DMS53 treated with DMSO at 0.1 percent for 48 hours (cell line): ENCODE measurements around the gene IL7R.
"Not testable (repeated sequence)": the region's sequence is repeated elsewhere in the genome, so short reads cannot be mapped to it uniquely, and the experiment has no call there.

Experiments
- DNase-seq: peaks from one replicate; lab custom pipeline; 2025; ENCODE audit not compliant: unreplicated experiment; lab: John Stamatoyannopoulos, UW

IL7R gene

DNA sequence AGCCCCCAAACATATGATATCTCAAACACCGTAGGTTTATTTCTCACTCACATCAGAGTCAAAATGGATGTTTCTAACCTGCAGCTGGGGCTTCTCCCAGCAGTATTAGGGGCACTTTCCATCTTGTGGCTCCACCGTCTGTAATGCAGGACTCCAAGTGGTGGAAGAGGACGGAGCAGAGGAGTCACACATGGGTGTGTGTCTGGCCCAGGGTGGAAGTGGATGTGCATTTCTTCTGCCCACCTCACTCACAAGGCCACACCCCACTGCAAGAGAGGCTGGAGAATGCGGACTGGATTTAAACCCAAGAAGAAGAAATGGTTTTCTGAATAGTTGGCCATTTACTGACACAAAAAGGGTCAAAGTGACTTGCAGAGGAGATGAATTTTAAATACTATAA, 13.9 kb downstream of the IL7R start:
- no peak for DNase-seq

DNA sequence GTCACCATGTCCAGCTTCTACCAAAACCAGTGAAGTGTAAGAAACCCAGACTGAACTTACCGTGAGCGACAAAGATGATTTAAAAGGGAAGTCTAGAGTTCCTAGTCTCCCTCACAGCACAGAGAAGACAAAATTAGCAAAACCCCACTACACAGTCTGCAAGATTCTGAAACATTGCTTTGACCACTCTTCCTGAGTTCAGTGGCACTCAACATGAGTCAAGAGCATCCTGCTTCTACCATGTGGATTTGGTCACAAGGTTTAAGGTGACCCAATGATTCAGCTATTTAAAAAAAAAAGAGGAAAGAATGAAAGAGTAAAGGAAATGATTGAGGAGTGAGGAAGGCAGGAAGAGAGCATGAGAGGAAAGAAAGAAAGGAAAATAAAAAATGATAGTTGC, 19.8 kb downstream of the IL7R start:
- DNase-seq = no peak

DNA sequence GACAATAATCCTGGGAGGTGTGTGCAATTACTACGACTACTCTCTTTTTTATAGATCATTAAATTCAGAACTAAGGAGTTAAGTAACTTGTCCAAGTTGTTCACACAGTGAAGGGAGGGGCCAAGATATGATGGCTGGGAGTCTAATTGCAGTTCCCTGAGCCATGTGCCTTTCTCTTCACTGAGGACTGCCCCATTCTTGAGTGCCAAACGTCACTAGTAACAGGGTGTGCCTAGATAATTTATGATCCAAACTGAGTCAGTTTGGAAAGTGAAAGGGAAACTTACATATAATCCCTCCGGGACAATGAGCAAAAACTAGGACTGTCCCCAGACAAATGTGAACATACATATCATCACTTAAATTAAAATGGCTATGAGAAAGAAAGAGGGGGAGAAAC, 20.2 kb downstream of the IL7R start:
- DNase-seq = no peak

DNA sequence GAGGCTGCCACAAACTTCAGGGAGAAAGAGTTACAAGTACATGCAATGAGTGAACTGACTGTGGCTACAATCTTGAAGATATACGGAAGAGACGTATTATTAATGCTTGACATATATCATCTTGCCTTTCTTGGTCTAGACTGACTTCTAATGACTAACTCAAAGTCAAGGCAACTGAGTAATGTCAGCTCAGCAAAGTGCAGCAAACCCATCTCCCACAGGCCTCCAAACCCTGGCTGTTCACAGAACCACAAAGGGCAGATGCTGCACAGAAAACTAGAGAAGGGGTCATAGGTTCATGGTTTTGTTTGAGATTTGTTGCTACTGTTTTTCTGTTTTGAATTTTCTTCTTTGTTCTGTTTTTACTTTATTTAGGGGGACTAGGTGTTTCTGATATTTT, 21.0 kb downstream of the IL7R start:
- DNase-seq = no peak

DNA sequence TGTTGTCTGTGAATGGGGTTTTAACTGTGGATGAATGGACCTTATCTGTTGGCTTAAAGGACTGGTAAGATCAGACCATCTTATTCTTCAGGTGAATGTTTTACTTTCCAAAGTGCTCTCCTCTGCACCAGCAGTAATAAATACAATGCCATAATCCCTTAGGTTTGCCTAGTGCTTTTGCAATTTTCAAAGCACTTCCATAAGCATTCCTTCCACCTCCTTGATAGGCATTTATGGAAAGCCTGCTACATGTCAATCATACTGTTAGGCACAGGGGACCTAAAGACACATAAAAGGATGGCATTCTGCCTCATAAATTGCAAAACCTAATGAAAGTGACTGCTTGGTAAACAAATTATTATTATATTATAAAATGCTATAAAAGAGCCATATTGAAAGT, 21.4 kb downstream of the IL7R start:
- no peak for DNase-seq

DNA sequence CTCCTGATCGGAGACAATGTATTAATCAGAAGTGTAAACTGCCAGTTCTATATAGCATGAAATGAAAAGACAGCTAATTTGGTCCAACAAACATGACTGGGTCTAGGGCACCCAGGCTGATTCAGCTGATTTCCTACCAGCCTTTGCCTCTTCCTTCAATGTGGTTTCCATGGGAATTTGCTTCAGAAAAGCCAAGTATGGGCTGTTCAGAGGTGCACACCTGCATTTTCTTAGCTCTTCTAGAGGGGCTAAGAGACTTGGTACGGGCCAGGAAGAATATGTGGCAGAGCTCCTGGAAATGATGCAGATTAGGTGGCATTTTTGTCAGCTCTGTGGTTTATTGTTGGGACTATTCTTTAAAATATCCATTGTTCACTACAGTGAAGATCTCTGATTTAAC, 22.4 kb downstream of the IL7R start:
- no peak for DNase-seq

DNA sequence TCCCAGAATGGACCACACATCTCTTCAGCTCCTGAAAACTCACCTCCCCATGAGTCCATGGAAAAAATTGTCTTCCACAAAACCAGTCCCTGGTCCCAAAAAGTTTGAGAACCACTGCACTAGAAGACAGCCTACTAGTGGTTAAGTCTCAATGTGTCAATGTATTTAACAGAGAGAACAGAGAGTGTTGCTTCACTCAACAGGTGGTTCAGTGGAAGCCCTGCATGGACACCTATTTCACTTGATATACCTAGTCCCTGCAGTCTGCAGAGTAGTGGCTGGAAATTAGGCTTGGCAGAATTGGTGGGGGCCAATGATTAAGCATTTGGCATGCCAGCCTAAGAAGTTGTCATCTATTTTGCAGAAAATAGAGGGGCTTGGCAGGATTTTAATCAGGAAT, 23.0 kb downstream of the IL7R start:
- no peak for DNase-seq

DNA sequence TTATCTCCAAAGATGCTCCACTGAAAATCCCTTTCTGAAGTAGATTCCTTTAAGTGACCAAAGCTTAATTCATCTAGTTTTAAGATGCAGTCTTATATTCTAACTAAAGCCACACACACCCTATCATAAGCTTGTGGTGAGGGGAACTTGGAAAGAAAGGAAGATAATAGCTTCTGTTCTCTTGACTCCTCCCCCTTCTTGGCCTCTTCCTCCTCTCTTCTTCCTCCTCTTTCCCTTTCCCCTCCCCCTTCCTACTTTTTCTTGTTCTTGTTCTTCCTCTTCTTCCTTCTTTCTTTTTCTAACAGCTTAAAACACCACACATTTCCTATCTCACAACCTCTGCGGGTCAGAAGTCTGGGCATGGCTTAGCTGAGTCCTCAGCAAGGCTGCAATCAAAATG, 23.5 kb downstream of the IL7R start:
- DNase-seq = no peak

DNA sequence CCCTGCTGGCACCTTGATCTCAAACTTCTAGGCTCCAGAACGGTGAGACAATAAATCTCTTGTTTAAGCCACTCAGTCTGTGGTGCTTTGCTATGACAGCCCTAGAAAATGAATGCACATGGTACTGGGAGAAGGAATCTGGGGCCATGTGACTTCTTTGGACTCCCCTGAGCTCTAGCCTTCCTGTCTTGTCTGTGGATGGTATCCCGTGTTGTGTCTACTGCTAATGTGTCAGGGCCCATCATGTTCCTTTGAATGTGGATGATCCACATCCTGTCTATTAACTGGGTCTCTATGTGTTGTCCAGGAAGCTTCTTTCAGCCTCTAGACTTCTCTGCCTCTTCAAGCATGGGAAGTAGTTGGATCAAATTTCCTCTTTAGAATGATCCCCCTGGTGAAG, 25.1 kb downstream of the IL7R start:
- DNase-seq = no peak

DNA sequence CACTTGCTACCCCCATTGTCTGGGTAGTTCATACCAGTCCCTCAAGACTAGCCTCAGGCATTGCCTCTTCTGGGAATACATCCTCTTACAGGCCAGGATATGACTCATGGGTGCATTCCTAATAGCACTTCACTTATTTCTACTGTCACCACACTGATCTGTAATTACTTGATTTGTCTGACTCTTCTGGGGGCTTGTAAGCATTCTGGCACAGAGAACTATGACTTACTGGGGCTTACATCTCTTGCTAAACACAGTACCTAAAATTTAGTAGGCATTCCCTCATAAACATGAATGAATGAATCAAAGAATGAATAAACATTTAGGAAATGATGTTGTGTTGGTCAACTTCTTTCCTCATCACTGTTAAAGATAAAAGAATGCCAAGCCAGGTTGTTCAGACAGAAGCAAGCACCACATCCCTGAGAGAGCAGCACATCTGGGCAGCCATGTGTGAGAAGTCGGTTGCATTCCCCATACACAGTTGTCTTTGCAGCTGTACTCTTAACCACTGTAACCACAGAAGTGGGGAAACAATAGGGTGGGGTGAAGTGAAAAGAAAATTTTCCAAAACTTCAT, 27.6 kb downstream of the IL7R start:
- peak; percentile 30 for DNase-seq

DNA sequence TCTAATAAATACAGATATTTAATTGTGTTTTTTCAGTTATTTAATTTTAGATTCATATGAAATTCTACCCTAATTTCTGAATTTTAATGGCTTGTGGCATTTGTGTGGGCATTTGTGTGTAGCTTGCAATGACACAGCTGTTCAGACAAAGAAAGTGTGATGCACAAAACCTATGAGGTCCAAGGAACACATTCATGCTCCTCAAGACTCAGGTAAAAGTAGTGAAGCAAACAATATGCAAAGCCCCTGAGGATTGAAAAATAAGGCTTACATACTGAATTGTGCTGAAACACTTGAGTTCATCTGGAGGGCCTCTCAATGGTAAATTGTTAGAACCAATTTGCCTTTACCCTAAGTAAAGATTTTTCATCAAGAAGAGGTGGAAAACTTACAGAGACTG, 28.1 kb downstream of the IL7R start:
- DNase-seq = no peak

DNA sequence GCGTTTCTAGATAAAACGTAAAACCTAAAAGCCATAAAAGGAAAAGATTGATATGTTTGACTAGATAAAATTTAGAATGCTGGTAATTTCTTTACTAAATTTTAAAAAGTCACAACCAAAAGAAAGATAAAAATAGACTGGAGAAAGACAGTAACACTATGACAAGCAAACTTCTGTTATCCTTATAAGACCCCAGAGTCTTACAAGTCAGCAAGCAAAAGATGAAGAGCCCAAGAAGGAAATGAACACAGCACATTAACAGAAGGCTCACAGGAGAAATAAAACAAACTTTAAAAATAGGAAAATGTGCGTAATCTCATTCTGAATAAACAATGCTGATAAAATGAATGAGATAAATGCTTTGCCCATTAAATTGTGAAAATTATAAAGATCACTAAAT, 29.7 kb downstream of the IL7R start:
- no peak for DNase-seq

DNA sequence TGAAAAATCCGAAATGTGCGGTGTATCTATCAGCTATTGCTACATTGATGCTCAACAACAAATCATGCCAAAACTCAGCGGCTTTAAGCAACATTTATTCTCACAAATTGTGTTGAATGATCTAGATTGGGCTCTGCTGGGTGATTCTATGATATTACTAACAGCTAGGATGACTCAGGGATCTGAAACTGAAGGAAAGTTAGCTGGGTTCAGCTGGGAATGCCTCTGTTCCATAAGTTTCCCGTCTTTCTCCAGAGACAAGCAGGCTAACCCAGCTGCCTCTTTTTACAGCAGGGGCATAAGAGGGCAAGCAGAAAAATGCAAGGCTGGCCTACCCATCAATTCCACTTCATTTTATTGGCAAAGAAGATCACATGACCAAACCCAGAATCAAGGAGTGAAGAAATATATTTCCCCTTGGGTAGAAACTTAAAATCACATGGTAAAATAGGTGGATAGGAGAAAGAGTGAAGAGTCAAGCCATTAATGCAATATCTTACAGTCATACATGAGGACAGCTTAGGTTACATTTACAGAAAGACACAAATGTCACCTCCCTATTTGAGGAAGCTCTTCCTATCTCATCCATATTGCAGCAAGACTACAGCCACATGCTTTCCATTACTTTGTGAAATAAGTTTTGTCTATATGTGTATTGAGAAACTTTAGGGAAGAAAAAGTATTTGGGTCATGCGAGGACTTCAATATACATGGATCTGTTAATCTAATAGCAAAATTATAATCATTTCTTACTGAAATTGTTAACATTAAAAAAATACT, 30.8 kb downstream of the IL7R start:
- DNase-seq = no peak

DNA sequence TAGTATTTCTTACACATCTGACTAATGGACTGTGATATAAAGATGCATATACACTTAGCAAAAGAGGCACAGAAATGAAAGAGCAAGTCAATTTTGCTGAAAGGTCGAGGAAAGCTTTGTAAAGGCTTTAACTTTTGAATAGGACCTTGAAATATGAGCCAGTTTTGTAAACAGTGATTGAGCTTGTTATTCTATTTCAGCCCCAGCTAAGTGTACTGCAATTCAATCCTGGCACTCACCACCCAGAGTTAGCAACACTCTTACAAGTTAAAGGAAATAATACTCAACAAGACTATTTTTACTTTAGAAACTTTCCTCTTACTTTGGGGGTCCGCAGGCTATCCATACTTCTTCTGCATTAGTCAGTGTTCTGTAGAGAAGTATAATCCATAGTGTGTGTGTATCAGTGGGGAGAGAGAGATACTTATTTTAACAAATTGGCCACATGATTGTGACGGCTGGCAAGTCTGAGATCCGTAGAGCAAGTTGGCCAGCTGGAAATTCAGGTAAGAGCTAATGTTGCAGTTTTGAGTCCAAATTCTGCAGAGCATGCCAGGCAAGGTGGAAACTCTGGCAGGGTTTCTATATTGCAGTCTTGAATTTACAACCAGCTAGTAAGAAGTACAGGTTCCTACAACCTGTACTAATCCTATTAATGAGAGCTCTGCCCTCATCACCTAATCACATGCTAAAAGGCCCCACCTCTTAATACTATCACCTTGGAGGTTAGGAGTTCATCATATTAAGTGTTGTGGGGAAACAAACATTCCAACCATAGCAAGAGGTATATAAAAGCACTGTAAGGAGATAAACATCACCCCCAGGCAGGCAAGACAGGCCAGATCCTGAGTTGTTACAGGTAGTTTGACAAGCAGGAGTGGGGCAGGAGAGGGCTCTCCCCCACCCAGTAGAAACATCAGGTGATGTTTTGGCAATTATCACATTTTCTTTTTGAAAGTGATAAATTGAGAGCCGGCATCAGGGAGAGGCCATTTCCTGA, 33.6 kb downstream of the IL7R start:
- DNase-seq = no peak

DNA sequence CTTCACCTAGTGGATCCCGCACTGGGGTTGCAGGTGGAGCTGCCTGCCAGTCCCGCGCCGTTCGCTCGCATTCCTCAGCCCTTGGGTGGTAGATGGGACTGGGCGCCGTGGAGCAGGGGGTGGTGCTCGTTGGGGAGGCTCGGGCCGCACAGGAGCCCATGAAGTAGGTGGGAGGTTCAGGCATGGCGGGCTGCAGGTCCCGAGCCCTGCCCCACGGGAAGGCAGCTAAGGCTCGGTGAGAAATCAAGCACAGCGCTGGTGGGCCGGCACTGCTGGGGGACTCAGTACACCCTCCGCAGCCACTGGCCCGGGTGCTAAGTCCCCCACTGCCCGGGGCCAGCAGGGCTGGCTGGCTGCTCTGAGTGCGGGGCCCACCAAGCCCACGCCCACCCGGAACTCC, 36.1 kb downstream of the IL7R start:
- not testable (repeated sequence) for DNase-seq

DNA sequence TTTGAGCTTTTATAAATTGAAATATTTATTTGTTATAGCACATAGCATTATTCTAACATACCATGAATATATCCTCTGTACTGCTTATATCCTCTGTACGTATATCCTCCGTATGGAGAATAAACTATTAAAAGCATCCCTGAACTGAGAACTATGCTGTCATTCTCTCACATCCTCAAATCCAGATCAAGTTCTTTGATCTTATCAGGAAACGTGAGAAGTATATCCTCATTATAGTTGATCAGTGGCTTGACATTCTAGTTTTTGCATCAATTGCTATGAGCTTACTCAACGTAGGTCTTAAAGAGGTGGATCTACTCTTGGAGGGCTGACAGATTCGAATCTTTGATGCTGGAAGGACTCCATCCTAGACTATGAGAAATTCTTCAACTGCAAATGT, 37.4 kb downstream of the IL7R start:
- no peak for DNase-seq

DNA sequence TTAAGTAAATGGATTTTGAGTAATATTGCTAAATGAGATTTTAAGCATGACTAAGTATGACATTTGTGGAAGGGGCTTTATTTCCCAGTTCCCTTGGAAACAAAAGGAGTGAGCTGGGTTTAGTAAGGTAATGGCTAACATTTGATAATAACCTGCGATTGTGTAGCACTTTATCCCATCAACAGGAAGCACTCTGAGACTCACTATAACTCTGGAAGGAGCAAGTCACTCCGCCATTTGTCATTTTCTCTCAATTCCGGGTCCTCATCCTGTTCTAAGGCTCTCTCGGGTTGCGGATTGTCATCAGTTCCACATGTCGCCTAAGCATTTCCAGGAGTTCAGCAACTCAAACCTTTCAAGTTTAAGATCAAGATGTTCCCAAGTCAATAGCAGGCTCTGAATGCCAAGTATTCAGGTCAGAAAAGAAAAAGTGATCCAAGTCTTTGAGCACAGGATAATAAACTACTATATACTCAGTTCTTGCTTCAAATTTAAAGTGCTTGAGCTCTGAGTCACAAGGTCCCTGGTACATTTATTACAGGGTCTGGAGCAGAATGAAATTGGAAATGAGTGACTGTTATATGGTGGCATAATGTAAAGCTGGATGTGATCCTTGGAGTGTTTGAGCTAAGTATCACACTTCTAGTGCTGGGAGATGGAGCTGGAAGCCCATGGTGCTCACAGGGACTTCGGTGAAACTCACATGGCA, 42.4 kb downstream of the IL7R start:
- DNase-seq = no peak

DNA sequence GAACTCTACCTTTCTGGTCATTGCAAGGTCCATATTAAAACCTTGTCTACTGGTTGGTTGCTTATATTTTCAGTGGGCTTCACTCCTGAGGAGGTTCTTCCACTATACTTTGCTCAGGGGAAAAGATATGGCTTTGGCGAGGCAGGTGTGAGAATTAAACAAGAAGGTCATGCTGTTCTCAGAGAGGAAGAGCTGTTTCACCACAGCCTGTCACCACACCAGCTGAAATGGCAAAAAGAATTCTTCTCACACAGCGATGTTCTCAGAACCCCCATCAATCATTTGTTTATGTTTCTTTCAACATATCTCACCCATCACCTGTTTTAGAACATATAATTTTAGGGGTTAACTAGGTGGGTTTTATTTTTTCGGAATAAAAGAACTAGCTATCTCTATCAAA, 43.1 kb downstream of the IL7R start:
- DNase-seq = no peak

DNA sequence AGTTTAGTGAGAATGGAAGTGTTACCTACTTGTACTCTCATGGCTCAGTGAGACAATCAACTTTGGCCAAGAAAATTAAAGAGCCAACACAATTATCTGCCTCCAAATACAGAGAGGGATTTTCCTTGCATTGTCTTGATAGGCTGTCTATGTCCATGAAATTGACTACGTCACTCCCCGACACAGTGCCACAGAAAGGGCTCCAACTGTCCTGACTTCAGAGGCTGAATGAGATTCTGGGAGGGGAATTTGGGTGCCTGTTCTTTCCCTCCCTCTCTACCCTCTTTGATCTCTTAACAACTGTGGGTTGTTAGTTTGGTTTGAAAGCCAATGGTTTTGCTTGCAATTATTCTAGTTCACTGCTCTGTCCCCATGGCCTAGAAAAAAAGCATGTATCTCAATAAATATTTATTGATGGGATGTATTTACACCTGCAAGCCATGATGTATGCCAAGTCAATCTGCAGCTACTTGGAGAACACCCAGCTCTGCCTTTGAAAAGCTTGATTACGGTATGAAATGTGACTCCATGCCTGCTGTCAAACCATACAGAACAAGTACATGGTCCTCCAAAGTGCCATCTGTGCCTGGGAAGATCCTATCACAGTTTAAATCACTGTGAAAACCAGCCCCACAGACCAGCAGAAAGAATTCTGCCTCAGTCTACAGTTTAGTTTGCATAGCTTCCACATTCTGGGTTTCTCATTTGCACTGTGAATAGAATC, 44.4 kb downstream of the IL7R start:
- no peak for DNase-seq

DNA sequence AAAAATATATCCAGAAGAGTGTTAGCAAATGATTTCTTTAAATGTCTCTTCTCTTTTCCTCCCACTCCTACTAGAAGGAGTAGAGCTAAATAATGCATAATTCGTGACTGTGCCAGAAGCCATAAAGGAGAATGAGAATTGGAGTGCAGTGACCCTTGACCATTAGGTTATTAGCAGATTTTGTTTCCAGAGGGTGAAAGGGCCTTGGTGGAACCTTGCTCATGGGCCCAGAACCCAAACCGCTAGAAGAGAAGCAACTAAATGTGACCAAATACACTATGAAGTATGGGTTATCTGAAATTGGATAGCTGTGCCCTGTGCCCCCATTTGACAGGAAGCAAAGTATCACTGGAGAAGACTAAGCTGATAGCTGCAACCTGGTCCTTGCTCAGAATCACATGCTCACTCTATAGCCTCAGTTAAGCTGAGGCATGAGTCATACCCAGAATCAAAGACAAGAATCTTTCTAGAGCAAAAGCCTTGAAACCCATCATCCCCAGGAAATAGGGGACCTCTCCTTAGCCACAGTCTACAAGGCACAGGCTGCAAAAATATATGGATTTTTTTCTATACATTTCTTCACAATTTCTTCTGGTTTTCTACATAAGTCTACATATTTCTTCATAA, 45.5 kb downstream of the IL7R start:
- DNase-seq = no peak
